ENCODE data around the gene OSGIN1. TPM values are rescaled to one million over a fixed set of nuclear protein-coding genes. Genes with fewer than 3 reads are reported as not detected.
"Not testable (repeated sequence)": the region's sequence is repeated elsewhere in the genome, so short reads cannot be mapped to it uniquely, and the experiment has no call there.

Gene OSGIN1
- total and polyA plus RNA-seq, 5 experiments from 2014 or later = 0.26 to 2.2 (median 2.0) TPM; not detected in 2

DNA sequence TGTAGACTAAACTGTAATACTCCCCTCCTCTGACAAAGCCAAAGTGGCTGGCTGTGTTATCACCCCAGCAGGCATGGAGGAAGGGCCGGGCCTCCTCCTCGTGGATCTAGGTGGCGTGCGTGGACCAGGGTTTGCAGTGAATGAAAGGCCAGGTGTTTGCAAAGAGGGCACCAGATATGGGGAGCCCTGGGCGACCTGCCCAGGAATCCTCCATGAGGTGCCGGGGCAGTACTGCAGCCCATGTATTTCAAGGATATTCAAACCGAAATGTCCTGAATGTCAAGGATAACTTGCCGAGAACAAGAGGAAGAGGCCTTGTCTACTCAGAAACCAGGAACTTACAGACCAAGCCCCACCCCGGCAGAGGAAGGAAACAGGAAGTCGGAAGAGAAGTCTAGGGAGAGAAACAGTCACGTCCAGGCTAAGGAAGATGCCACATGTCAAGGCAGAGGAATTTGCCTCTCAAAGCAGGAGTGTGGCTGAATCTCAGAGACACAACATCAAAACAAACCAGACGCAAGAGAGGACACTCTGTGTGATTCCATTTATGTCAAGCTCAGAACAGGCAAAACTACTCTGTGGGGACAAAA is 13.7 kb upstream of the OSGIN1 start:
- H3K27me3 Mint-ChIP-seq = peaks cover 0 to 2% (median 0%) of the 10 kb centered on the region in 5 donors
- H3K27ac Mint-ChIP-seq = peak overlapping the region in 1 of 10 donors; percentile 16
- H3K4me3 Mint-ChIP-seq = no peak overlapping the region
- no peak for ATAC-seq
- DNase-seq = no peak
- peaks cover 0 to 13% (median 5%) of the 10 kb centered on the region in 4 donors for H3K4me1 Mint-ChIP-seq
- POLR2A ChIA-PET = no interaction called here
- peaks cover 0 to under 1% (median 0%) of the 10 kb centered on the region in 3 donors for H3K36me3 Mint-ChIP-seq
- no peaks in the 10 kb centered on the region for H3K9me3 Mint-ChIP-seq

DNA sequence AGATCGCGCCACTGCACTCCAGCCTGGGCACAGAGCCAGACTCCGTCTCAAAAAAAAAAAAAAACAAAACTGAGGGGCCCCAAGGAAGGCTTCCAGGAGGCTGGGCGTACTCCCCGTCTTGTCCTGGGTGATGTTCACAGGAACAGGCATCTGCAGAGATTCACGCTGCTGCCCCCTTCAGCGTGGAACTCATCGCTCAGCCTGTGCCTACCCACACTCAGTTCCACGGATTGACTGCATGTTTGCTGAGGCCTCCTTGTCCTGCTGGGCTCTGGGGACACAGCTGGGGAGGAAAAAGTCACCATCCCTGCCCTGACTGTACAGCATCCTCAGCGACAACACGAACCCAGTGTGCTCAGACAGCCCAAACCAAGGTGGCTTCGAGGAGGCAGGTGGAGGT is 12.9 kb upstream of the OSGIN1 start:
- Mint-ChIP-seq H3K9me3 (no peaks in the 10 kb centered on the region), H3K36me3 (no peaks in the 10 kb centered on the region), H3K27me3 (peaks cover 0 to 3% (median 0%) of the 10 kb centered on the region in 5 donors), H3K4me1 (peaks cover 0 to 13% (median 5%) of the 10 kb centered on the region in 4 donors), H3K27ac (peak overlapping the region in 1 of 10 donors; percentile 4), H3K4me3 (no peak overlapping the region)
- ATAC-seq (no peak), DNase-seq (no peak)
- POLR2A ChIA-PET = no interaction called here

DNA sequence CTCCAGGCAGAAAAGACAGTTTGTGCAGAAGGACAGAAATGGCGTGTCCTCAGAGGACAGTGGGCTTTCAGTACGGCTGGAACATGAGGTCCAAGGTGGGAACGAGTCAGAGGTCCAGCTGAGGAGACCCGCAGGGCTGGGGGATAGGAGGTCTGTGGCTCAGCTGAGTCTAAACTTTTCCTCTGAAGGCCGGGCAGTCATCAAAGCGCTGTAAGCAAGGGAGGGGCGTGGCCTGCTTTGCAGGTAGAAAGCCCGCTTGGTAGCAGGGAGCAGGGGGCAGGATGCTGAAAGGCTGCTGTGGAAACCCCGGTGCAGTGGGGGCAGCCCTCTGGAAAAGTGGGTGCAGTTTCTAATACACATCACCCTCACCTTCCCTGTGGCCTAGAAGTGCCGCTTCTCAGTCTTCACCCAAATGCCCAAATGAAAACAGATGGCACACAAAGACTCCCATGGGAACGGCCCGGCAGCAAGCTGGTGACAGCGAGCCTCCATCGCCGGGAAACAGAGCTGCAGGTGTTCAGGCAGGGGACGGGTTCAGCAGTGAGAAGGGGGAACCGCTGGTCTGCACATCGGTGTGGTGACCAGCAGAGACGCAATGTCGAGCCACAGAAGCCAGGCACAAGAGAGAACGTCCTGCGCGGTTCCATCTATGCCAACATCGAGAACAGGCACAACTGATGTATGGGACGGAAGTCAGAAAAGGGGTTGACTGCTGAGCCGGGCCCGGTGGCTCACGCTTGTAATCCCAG is 12.2 kb upstream of the OSGIN1 start:
- H3K36me3 Mint-ChIP-seq = no peaks in the 10 kb centered on the region
- H3K27me3 Mint-ChIP-seq = peaks cover 0 to 3% (median 0%) of the 10 kb centered on the region in 5 donors
- peak overlapping the region in 1 of 10 donors; percentile 4 for H3K27ac Mint-ChIP-seq
- POLR2A ChIA-PET = no interaction called here
- no peaks in the 10 kb centered on the region for H3K9me3 Mint-ChIP-seq
- H3K4me1 Mint-ChIP-seq = peaks cover 0 to 13% (median 5%) of the 10 kb centered on the region in 4 donors
- no peak for ATAC-seq
- no peak overlapping the region for H3K4me3 Mint-ChIP-seq
- DNase-seq = no peak

DNA sequence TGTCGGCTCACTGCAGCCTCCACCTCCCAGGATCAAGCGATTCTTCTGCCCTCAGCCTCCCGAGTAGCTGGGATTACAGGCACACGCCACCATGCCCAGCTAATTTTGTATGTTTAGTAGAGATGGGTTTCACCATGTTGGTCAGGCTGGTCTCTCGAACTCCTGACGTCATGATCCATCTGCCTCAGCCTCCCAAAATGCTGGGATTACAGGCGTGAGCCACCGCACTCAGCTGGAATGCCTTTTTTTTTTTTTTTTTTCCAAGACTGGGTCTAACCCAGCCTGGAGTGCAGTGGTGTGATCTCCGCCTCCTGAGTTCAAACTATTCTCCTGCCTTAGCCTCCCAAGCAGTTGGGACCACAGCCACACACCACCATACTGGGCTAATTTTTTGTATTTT is 11.5 kb upstream of the OSGIN1 start:
- POLR2A ChIA-PET, H3K36me3 Mint-ChIP-seq, DNase-seq, H3K4me3 Mint-ChIP-seq, H3K27ac Mint-ChIP-seq, H3K27me3 Mint-ChIP-seq, ATAC-seq, H3K9me3 Mint-ChIP-seq: not testable (repeated sequence)
- peaks cover 0 to 12% (median 5%) of the 10 kb centered on the region in 4 donors for H3K4me1 Mint-ChIP-seq

DNA sequence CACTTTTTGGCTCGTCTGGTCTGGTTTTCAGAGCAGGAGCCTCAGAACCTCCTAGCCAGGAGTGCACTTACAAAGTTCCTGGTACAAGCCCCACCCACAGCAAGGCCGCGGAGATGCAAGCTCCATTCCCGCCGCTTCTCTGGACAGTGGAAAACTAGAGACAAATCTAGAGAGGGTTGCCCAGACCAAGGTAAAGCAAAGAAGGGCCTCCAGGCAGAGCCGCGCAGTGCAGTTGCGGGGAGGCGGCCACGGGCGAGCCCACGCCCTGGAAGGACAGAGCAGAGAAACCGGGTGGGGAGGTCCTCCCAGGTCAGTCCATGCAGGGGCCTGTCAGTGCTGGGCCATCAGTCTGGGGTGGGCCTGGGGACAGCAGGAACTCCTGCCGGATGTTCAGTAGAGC is 11.0 kb upstream of the OSGIN1 start:
- ATAC-seq (no peak), DNase-seq (no peak)
- H3K4me1 Mint-ChIP-seq = peaks cover 0 to 9% (median 5%) of the 10 kb centered on the region in 4 donors
- no peaks in the 10 kb centered on the region for H3K36me3 Mint-ChIP-seq
- POLR2A ChIA-PET = no interaction called here
- no peak overlapping the region for H3K4me3 Mint-ChIP-seq
- H3K27ac Mint-ChIP-seq = no peak overlapping the region
- peaks cover 0 to 3% (median 0%) of the 10 kb centered on the region in 5 donors for H3K27me3 Mint-ChIP-seq
- H3K9me3 Mint-ChIP-seq = no peaks in the 10 kb centered on the region

DNA sequence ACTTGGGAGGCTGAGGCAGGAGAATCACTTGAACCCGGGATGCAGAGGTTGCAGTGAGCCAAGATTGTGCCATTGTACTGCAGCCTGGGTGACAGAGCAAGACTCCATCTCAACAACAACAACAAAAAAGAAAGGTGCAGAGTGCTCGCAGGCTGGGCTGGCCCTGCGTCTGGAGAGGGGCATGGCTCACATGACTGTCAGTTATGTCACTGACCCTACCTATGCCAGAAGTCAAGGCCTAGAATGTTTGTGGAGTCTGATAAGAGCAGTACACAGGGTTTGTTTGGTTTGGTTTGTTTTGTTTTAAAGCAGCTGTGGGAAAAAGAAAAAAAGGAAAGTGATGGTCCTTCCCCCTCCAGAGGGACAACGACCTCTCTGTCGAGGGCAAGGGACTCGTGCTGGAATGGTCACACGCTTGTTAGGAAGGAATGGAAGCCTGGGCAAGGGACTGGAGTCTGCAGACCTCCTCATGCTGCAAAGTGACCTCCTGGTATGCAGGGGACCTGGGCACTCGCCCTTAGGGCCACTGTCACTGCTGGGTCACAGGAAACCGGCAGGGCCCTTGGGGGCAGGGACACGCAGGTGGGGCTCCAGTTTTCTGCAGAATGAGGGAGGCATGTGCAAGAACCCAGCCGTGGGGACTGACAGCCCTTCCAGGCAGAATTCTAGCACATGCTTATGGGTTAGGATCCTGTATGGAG is 10.1 kb upstream of the OSGIN1 start:
- peaks cover 0 to 9% (median 5%) of the 10 kb centered on the region in 4 donors for H3K4me1 Mint-ChIP-seq
- ATAC-seq = no peak
- POLR2A ChIA-PET = no interaction called here
- no peaks in the 10 kb centered on the region for H3K9me3 Mint-ChIP-seq
- no peaks in the 10 kb centered on the region for H3K36me3 Mint-ChIP-seq
- H3K27ac Mint-ChIP-seq = peak overlapping the region in 2 of 10 donors; percentile 13 to 37
- H3K4me3 Mint-ChIP-seq = no peak overlapping the region
- H3K27me3 Mint-ChIP-seq = peaks cover 0 to 3% (median 0%) of the 10 kb centered on the region in 5 donors
- no peak for DNase-seq

DNA sequence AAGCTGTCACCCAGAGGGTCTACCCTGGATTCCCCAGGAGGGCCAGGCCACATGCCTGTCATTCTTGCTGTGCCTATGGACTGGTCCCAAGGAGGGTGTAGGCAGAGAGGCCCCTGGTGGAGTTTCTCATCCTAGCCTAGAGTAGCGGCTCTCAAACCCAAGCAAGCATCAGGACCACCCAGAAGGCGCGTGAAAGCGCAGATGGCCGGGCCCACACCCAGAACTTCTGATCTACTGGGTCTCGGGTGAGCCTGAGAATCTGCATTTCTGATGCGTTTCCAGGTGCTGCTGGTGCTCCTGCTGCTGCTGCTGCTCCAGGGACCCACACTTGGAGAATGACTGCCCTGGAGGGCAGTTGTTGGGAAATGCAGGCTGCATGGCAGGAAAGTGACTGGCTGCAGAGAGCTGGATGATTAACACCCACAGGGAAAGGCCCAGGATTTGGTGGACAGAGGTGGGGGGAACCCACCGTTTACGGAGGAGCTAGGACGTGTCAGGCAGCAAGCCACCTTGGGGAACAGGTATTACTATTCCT is 9.5 kb upstream of the OSGIN1 start:
- ATAC-seq (no peak), DNase-seq (no peak)
- no peak overlapping the region for H3K4me3 Mint-ChIP-seq
- peaks cover 0 to 9% (median 5%) of the 10 kb centered on the region in 4 donors for H3K4me1 Mint-ChIP-seq
- H3K27me3 Mint-ChIP-seq = peaks cover 0 to 2% (median 0%) of the 10 kb centered on the region in 5 donors
- H3K9me3 Mint-ChIP-seq = no peaks in the 10 kb centered on the region
- no peaks in the 10 kb centered on the region for H3K36me3 Mint-ChIP-seq
- POLR2A ChIA-PET = no interaction called here
- H3K27ac Mint-ChIP-seq = peak overlapping the region in 1 of 10 donors; percentile 48

DNA sequence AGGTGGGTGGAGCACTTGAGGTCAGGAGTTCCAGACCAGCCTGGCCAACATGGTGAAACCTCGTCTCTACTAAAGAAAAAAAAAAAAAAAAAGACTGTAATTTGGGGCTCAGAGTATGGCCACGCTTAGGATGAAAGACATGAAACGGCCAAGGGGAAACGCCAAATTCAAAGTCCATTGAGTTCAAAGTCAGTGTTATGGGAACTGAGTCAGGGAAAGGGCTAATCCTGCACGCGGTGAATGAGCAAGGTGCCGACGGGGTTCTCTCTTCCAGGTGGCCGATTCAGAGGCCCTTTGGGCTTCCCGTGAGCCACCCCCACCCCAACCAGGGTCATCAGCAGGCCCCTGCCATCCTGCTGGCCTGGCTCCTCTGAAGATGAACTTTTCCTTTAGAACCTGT is 7.5 kb upstream of the OSGIN1 start:
- ATAC-seq (no peak), DNase-seq (no peak)
- H3K27me3 Mint-ChIP-seq = peaks cover 0 to 1% (median 0%) of the 10 kb centered on the region in 5 donors
- H3K4me1 Mint-ChIP-seq = peaks cover 0 to 4% (median 0%) of the 10 kb centered on the region in 4 donors
- H3K36me3 Mint-ChIP-seq = peaks cover 0 to 4% (median 0%) of the 10 kb centered on the region in 3 donors
- H3K9me3 Mint-ChIP-seq = no peaks in the 10 kb centered on the region
- H3K4me3 Mint-ChIP-seq = no peak overlapping the region
- POLR2A ChIA-PET = no interaction called here
- no peak overlapping the region for H3K27ac Mint-ChIP-seq

DNA sequence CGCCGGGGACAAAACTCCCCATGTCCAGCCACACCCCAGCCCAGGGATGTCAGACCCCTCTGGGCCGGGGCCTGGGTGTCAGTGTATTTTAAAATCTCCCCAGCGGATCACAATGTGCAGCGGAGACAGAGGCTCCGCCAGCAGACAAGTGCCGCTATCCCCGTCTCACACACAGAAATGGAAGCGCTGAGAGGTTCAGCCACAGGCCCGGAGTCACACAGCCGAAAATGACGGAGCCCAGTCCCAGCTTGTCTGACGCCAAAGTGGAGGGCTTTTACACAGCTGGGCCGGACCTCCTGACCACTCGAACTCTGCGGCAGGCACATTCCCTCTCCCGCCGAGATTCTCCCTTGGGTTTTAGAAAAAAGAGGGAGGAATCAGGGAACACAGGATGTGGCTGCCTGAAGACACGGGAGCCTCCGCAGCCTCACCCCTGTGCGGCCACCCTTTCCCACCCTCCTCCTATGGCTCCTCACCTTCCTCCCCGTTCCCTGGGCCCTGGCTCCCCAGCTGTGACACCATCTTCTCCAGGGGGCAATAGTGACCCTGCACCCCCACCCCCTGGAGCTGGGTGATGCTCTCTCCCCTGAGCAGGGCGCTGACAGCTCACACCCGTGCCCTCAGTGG is 6.8 kb upstream of the OSGIN1 start:
- H3K27me3 Mint-ChIP-seq = peaks cover 0 to 1% (median 0%) of the 10 kb centered on the region in 5 donors
- DNase-seq = no peak
- no peaks in the 10 kb centered on the region for H3K9me3 Mint-ChIP-seq
- POLR2A ChIA-PET = no interaction called here
- H3K4me3 Mint-ChIP-seq = no peak overlapping the region
- no peak overlapping the region for H3K27ac Mint-ChIP-seq
- ATAC-seq = no peak
- peaks cover 0 to 4% (median 0%) of the 10 kb centered on the region in 3 donors for H3K36me3 Mint-ChIP-seq
- H3K4me1 Mint-ChIP-seq = no peaks in the 10 kb centered on the region

DNA sequence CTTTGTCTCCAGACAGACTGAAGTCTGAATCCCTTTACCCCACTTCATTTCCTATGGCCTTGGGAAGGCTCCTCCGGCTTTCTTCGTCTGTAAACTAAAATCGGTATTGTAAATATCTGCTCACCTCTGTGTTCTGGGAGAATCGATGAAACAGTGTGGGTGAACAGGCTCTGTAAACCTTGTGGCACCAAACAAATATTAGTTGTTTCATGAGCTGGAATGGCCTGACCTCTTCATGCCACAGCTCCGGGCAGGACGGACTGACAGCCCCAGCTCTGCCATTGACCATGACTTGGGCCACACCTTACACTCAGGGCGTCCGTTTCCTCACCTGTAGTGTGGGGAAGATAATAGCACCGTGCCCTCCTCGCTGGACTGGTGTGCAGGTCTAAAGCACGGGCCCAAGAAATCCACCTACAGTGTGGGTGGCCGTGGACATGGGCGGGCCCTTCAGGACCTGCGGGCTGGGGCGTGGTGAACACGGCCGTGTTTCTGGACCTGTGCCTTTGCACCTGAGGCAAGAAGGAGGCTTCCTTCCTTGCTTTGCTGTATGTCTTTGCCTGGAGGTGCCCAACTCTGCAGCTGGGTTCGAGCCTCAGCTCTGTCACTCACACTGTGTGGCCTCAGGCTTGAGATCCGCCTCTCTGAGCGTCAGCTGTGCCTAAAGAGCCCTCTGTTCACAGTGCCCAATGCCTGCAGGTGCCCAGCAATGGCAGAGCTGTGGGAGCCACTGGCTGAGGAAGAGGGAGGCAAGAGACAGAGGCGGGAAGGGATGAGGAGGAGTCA is 6.1 kb upstream of the OSGIN1 start:
- POLR2A ChIA-PET = no interaction called here
- ATAC-seq = no peak
- Mint-ChIP-seq H3K27ac (no peak overlapping the region), H3K4me1 (no peaks in the 10 kb centered on the region), H3K4me3 (no peak overlapping the region), H3K9me3 (no peaks in the 10 kb centered on the region), H3K27me3 (peaks cover 0 to 1% (median 0%) of the 10 kb centered on the region in 5 donors), H3K36me3 (peaks cover 0 to 4% (median 0%) of the 10 kb centered on the region in 3 donors)
- DNase-seq = no peak

DNA sequence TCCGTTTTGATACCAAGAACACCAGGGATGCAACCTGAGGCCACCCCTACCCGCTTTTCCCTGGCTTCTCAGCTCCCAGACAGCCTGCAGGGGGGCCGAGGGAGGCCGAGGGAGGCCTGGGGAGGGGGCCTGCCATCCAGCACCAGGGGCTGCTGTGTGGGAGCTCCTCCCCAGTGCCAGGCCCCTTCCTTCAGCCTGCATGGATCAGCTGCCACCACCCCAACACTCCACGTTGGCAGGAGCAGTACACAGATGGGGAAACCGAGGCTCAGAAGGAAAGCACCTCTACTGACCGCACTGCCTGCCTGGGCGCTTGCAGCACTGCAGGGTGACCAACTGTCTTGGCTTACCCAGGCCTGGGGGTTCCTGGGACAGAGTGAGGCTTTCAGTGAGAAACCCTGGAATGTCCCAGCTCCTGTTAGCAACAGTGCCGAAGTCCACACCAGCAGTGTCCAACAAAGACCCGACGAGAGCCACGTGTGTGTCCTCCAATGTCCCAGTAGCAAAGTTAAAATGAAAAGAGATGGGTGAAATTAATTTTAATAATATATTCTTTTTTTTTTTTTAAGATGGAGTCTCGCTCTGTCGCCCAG is 5.3 kb upstream of the OSGIN1 start:
- Mint-ChIP-seq H3K27me3 (peaks cover 0 to 1% (median 0%) of the 10 kb centered on the region in 5 donors), H3K4me1 (no peaks in the 10 kb centered on the region)

More for the DNA sequence above, 5.3 kb upstream of the OSGIN1 start:
- DNase-seq (no peak), ATAC-seq (no peak)
- Mint-ChIP-seq H3K9me3 (no peaks in the 10 kb centered on the region), H3K4me3 (no peak overlapping the region), H3K36me3 (peaks cover 0 to 4% (median 0%) of the 10 kb centered on the region in 3 donors), H3K27ac (no peak overlapping the region)
- POLR2A ChIA-PET = no interaction called here

All from naive thymus-derived CD8-positive, alpha-beta T cell (primary cell).